Measurements from ENCODE around the gene LATS1.

- TF ChIP-seq CTCF (IDR thresholded peaks at IDR 0.05) (no peak), POLR2AphosphoS5 (IDR thresholded peaks at IDR 0.05) (no peak), POLR2A (IDR thresholded peaks at IDR 0.05) (no peak), EP300 (IDR thresholded peaks at IDR 0.05) (no peak)
These were observed 38.3 kb upstream of the LATS1 start for GRCh38 chr6:149756261-149756636.

Measured in upper lobe of left lung (tissue), 4 donors.